Loucy (cell line): ENCODE data around the gene CLIP1.

Experiments
- EZH2phosphoT487 ChIP-seq: fragments of 200-600 bp; IDR thresholded peaks from 2 replicates; pipeline ENCODE4 v1.6.1; 2018; ENCODE audit warnings: antibody characterized with exemption, mild to moderate bottlenecking, moderate library complexity, borderline replicate concordance
- TF ChIP-seq, protein P1 (sequence below): fragments of 200-600 bp; sonication (generic); conservative IDR thresholded peaks from 2 replicates; pipeline ENCODE4 v1.5.1; 2014; ENCODE audit warnings: mild to moderate bottlenecking, antibody characterized with exemption, low read length

DNA sequence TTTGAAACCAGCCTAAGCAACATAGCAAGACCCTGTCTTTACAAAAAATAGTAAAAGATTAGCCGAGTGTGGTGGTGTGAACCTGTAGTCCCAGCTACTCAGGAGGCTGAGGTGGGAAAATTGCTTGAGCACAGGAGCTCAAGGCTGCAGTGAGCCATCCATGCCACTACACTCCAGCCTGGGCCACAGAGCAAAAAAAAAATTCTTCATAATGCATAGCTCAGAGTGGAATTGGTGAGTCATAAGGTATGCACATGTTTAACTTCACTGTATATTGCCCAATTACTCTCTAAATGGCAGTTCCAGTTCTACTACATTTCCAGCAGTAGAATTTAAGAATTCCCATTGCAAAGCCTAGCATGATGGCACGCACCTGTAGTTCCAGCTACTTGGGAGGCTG, 26.8 kb upstream of the CLIP1 start:
- TF ChIP-seq, protein P1, sequence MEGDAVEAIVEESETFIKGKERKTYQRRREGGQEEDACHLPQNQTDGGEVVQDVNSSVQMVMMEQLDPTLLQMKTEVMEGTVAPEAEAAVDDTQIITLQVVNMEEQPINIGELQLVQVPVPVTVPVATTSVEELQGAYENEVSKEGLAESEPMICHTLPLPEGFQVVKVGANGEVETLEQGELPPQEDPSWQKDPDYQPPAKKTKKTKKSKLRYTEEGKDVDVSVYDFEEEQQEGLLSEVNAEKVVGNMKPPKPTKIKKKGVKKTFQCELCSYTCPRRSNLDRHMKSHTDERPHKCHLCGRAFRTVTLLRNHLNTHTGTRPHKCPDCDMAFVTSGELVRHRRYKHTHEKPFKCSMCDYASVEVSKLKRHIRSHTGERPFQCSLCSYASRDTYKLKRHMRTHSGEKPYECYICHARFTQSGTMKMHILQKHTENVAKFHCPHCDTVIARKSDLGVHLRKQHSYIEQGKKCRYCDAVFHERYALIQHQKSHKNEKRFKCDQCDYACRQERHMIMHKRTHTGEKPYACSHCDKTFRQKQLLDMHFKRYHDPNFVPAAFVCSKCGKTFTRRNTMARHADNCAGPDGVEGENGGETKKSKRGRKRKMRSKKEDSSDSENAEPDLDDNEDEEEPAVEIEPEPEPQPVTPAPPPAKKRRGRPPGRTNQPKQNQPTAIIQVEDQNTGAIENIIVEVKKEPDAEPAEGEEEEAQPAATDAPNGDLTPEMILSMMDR, result no peak
- no peak for TF ChIP-seq EZH2phosphoT487
